PC-9 (cell line): ENCODE measurements around the gene CYS1. TPM values are rescaled to one million over a fixed set of nuclear protein-coding genes. Genes with fewer than 3 reads are reported as not detected.

Experiments used
- BruUV-seq: library from RNA; stranded (reverse); fragments of 400-500 nt; replicated peaks from 2 replicates; lab custom pipeline; 2021; lab: Mats Ljungman, UMichigan
- CTCF ChIA-PET: fragments of 300-600 bp; sonication (Branson Sonifier 250); formaldehyde crosslinking; loops from one replicate; lab custom pipeline; 2022; ENCODE audit warnings: antibody characterized with exemption; lab: Charles Lee
- POLR2A ChIA-PET: fragments of 300-600 bp; sonication (Branson Sonifier 250); formaldehyde crosslinking; loops from one replicate; lab custom pipeline; 2022; ENCODE audit warnings: antibody characterized with exemption; ENCODE audit not compliant: unreplicated experiment; lab: Charles Lee
- DNase-seq, 2 experiments: peaks; one replicate each; pipeline versions ENCODE4 v3.0.0 to v3.0.0-alpha.2; 2015 to 2022; ENCODE audit warnings: mixed read lengths in 1 of 2
- H2AFZ ChIP-seq: fragments of 200-600 bp; sonication (generic); 2 replicates; pipeline ENCODE4 v1.8.1; 2017; ENCODE audit warnings: antibody characterized with exemption
- H3F3A ChIP-seq: fragments of 200-600 bp; sonication (generic); 2 replicates; pipeline ENCODE4 v1.8.1; 2017; ENCODE audit warnings: antibody characterized with exemption, mild to moderate bottlenecking, low read depth; ENCODE audit not compliant: insufficient read depth
- H3K27ac ChIP-seq: fragments of 200-600 bp; sonication (generic); 2 replicates; pipeline ENCODE4 v1.6.1; 2016; ENCODE audit warnings: mixed run types
- H3K27me3 ChIP-seq: fragments of 200-600 bp; sonication (generic); 2 replicates; pipeline ENCODE4 v1.6.1; 2016; ENCODE audit warnings: low read depth, mixed run types; ENCODE audit not compliant: insufficient read depth
- H3K36me3 ChIP-seq: fragments of 200-600 bp; sonication (generic); 2 replicates; pipeline ENCODE4 v1.6.1; 2016; ENCODE audit warnings: low read depth, mixed run types
- H3K4me1 ChIP-seq: fragments of 200-600 bp; sonication (generic); replicated peaks from 2 replicates; pipeline ENCODE4 v1.6.1; 2016; ENCODE audit warnings: mixed run types; ENCODE audit not compliant: insufficient read depth
- H3K4me2 ChIP-seq: fragments of 200-600 bp; sonication (generic); 2 replicates; pipeline ENCODE4 v1.6.1; 2017; ENCODE audit warnings: mixed run types
- H3K4me3 ChIP-seq: fragments of 200-600 bp; sonication (generic); 2 replicates; pipeline ENCODE4 v1.6.1; 2016; ENCODE audit warnings: mixed run types
- H3K79me2 ChIP-seq: fragments of 200-600 bp; sonication (generic); 2 replicates; pipeline ENCODE4 v1.6.1; 2017; ENCODE audit warnings: low read depth, mixed run types
- H3K9me2 ChIP-seq: fragments of 200-600 bp; sonication (generic); 2 replicates; pipeline ENCODE4 v1.8.1; 2017; ENCODE audit warnings: mild to moderate bottlenecking; ENCODE audit not compliant: insufficient read depth
- H3K9me3 ChIP-seq: fragments of 200-600 bp; sonication (generic); 2 replicates; pipeline ENCODE4 v1.8.1; 2016; ENCODE audit warnings: low read depth; ENCODE audit not compliant: insufficient read depth
- H4K20me1 ChIP-seq: fragments of 200-600 bp; sonication (generic); 2 replicates; pipeline ENCODE4 v1.8.1; 2017; ENCODE audit not compliant: insufficient read depth
- EZH2 ChIP-seq: fragments of 200-600 bp; sonication (generic); IDR thresholded peaks from 2 replicates; pipeline ENCODE4 v1.8.0; 2017; ENCODE audit warnings: antibody characterized with exemption, low read depth
- intact Hi-C: fragments of 100-400 bp; cut with micrococcal nuclease; formaldehyde crosslinking; loops from one replicate; pipeline ENCODE4 v1.10.0; 2022; ENCODE audit not compliant: unreplicated experiment
- total RNA-seq: library from RNA; stranded (reverse); gene quantifications from 2 replicates; pipeline ENCODE4 v1.2.3, GENCODE V29; 2021
- TF ChIP-seq, protein P1 (sequence below): fragments of 200-600 bp; sonication (generic); conservative IDR thresholded peaks from 2 replicates; pipeline ENCODE4 v1.6.1; 2017; ENCODE audit warnings: mixed run types, antibody characterized with exemption, mild to moderate bottlenecking, moderate library complexity

CYS1 gene
- total RNA-seq, 1 experiment from 2014 or later, result 0.61 TPM

DNA sequence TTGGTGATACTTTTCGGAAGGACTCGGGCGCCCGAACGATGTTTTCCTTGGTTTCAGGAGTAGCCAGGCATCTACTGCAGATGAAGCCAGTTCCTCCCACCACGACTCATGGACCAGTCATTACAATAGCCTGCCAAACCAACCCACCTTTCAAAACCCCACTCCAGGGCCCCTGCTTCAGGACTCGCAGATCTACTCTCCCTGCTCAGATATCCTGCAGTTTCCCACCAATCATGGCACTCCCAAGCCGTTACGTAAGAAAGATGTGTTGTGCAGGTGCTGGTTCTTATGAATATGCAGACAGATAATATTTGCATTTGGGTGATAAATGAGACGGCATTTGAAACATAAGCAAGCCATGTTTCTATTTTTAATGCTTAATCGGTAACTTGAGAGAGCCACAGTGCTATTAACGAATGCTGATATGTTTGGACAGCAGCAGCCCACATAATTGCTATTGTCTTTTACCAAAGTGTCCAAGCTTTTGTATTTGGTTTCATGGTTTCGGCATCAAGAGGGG, 3.5 kb upstream of the CYS1 start:
- Histone ChIP-seq H3K4me3 (no peak overlapping the region), H3K27ac (no peak overlapping the region), H3K4me1 (0 out of 2 replicates have a peak, but pooled peaks cover 4% of the 10 kb centered on the region), H2AFZ (no peak overlapping the region), H3K4me2 (no peak overlapping the region), H3K36me3 (no peaks in the 10 kb centered on the region), H4K20me1 (no peaks in the 10 kb centered on the region), H3K79me2 (no peaks in the 10 kb centered on the region), H3K9me3 (no peaks in the 10 kb centered on the region), H3K9me2 (no peaks in the 10 kb centered on the region), H3F3A (peaks cover 7% of the 10 kb centered on the region; the same call in 1 of the 2 replicates), H3K27me3 (peaks cover 25% of the 10 kb centered on the region)
- ChIA-PET CTCF (no interaction called here), POLR2A (no interaction called here)
- TF ChIP-seq, protein P1, sequence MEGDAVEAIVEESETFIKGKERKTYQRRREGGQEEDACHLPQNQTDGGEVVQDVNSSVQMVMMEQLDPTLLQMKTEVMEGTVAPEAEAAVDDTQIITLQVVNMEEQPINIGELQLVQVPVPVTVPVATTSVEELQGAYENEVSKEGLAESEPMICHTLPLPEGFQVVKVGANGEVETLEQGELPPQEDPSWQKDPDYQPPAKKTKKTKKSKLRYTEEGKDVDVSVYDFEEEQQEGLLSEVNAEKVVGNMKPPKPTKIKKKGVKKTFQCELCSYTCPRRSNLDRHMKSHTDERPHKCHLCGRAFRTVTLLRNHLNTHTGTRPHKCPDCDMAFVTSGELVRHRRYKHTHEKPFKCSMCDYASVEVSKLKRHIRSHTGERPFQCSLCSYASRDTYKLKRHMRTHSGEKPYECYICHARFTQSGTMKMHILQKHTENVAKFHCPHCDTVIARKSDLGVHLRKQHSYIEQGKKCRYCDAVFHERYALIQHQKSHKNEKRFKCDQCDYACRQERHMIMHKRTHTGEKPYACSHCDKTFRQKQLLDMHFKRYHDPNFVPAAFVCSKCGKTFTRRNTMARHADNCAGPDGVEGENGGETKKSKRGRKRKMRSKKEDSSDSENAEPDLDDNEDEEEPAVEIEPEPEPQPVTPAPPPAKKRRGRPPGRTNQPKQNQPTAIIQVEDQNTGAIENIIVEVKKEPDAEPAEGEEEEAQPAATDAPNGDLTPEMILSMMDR, result no peak
- no peak for TF ChIP-seq EZH2
- intact Hi-C loops, result no loop called here
- no peak for DNase-seq
- no TSS peak for BruUV-seq

DNA sequence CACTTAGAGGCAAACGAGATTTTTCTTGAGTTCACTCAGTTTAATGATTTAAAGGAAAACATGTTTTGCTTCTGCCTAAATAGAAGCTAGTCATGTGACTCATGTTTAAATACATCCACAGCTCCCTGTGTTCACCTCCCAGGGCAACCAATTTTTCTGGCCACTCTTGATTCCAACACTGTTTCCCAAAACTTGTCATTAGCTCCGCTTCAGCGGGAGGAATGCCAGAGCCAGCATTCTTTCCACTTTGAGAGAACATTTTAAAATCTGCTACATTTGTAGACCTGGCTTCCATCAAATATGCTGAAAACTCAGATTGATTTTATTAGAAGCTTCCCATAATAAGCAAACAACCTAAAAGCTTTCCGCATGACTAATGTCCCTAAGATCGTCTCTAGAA, 2.8 kb upstream of the CYS1 start:
- no peak for TF ChIP-seq EZH2
- TF ChIP-seq, protein P1, result no peak
- H3K27me3 ChIP-seq, result peaks cover 32% of the 10 kb centered on the region
- POLR2A ChIA-PET, result no interaction called here
- DNase-seq, result no peak
- H3K4me3 ChIP-seq, result no peak overlapping the region
- no peak overlapping the region for H2AFZ ChIP-seq
- no TSS peak for BruUV-seq
- no peaks in the 10 kb centered on the region for H4K20me1 ChIP-seq
- H3K9me2 ChIP-seq, result no peaks in the 10 kb centered on the region
- peaks cover 10% of the 10 kb centered on the region for H3F3A ChIP-seq
- H3K4me1 ChIP-seq, result 0 out of 2 replicates have a peak, but pooled peaks cover 5% of the 10 kb centered on the region
- H3K36me3 ChIP-seq, result no peaks in the 10 kb centered on the region
- CTCF ChIA-PET, result interaction anchor here (0.7 kb wide), 1 partner anchor 125 kb away, joined by 3 read pairs; no protein-coding TSS in a partner anchor
- H3K9me3 ChIP-seq, result no peaks in the 10 kb centered on the region
- no peaks in the 10 kb centered on the region for H3K79me2 ChIP-seq
- intact Hi-C loops, result no loop called here
- no peak overlapping the region for H3K27ac ChIP-seq
- H3K4me2 ChIP-seq, result no peak overlapping the region

DNA sequence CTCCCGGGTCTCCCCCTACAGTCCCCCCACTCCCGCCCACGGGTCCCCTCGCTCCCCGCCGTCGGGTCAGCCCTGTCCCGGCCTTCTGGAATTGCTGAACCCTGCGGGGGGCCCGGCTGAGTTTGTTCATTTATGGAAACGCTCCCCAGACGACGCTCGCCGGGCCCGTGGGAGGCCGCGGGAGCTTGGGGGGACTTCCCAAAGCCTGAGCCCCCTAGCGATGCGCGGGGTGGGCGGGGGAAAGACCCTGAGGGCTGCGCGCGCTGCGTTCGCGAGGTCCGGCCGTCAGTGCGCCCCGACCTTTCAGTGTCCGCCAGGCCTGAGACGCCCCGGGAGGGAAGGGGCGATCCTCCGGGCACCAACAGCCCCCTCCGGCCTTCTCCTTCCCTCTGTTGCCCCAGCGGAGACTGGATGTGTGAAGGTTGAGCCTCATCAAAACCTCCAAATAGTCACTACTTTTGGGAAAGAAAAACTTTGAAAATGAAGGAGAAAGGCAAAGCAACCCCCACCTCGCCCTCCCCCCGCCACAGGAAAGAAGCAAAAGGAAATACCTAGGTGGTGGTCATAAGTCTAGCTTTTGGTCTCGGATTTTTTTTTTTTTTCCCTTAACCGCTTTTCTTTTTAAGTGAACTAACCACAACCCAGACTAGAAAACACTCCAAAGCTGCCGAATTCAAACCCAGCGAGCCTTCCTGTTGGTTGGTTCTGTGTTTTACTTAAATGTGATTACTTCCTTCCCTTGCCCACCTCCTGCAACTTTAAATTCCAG, 509 bp upstream of the CYS1 start:
- H3F3A ChIP-seq, result peaks cover 17% of the 10 kb centered on the region
- no peak for DNase-seq
- no peaks in the 10 kb centered on the region for H3K79me2 ChIP-seq
- no peak overlapping the region for H2AFZ ChIP-seq
- no peaks in the 10 kb centered on the region for H3K9me2 ChIP-seq
- H4K20me1 ChIP-seq, result no peaks in the 10 kb centered on the region
- ChIA-PET CTCF (interaction anchor here (0.6 to 0.7 kb wide), 2 partner anchors 75 to 328 kb away, joined by 3 read pairs; no protein-coding TSS in a partner anchor), POLR2A (no interaction called here)
- H3K27me3 ChIP-seq, result peaks cover 43% of the 10 kb centered on the region
- no peaks in the 10 kb centered on the region for H3K9me3 ChIP-seq
- peak overlapping the region; percentile 53; the same call in 1 of the 2 replicates for H3K4me2 ChIP-seq
- TF ChIP-seq EZH2, result no peak
- TF ChIP-seq, protein P1, result no peak
- BruUV-seq, result no TSS peak
- H3K4me1 ChIP-seq, result 0 out of 2 replicates have a peak, but pooled peaks cover 5% of the 10 kb centered on the region
- no peak overlapping the region for H3K27ac ChIP-seq
- intact Hi-C loops, result no loop called here
- H3K4me3 ChIP-seq, result peak overlapping the region; percentile 21; the same call in 1 of the 2 replicates
- H3K36me3 ChIP-seq, result no peaks in the 10 kb centered on the region
